Jurkat, Clone E6-1 (cell line): ENCODE data around the gene NPTX2. TPM values are rescaled to one million over a fixed set of nuclear protein-coding genes. Genes with fewer than 3 reads are reported as not detected.
"Not testable (repeated sequence)": the region's sequence is repeated elsewhere in the genome, so short reads cannot be mapped to it uniquely, and the experiment has no call there.

ENCODE experiments used
- DNase-seq: peaks from one replicate; pipeline ENCODE4 v3.0.0-alpha.2; 2011; ENCODE audit warnings: low read depth, low spot score
- H3K4me3 ChIP-seq: 2 replicates; pipeline ENCODE4 v1.5.1; 2011; ENCODE audit warnings: mild to moderate bottlenecking, low read length, control low read depth, moderate library complexity
- polyA plus RNA-seq: library from polyadenylated mRNA; unstranded; fragments of >200 nt; gene quantifications from one replicate; pipeline ENCODE4 v1.2.1, GENCODE V29; 2012; ENCODE audit warnings: missing spikeins; ENCODE audit not compliant: insufficient read length, insufficient read depth

The NPTX2 gene, protein sequence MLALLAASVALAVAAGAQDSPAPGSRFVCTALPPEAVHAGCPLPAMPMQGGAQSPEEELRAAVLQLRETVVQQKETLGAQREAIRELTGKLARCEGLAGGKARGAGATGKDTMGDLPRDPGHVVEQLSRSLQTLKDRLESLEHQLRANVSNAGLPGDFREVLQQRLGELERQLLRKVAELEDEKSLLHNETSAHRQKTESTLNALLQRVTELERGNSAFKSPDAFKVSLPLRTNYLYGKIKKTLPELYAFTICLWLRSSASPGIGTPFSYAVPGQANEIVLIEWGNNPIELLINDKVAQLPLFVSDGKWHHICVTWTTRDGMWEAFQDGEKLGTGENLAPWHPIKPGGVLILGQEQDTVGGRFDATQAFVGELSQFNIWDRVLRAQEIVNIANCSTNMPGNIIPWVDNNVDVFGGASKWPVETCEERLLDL
- not detected for polyA plus RNA-seq

DNA sequence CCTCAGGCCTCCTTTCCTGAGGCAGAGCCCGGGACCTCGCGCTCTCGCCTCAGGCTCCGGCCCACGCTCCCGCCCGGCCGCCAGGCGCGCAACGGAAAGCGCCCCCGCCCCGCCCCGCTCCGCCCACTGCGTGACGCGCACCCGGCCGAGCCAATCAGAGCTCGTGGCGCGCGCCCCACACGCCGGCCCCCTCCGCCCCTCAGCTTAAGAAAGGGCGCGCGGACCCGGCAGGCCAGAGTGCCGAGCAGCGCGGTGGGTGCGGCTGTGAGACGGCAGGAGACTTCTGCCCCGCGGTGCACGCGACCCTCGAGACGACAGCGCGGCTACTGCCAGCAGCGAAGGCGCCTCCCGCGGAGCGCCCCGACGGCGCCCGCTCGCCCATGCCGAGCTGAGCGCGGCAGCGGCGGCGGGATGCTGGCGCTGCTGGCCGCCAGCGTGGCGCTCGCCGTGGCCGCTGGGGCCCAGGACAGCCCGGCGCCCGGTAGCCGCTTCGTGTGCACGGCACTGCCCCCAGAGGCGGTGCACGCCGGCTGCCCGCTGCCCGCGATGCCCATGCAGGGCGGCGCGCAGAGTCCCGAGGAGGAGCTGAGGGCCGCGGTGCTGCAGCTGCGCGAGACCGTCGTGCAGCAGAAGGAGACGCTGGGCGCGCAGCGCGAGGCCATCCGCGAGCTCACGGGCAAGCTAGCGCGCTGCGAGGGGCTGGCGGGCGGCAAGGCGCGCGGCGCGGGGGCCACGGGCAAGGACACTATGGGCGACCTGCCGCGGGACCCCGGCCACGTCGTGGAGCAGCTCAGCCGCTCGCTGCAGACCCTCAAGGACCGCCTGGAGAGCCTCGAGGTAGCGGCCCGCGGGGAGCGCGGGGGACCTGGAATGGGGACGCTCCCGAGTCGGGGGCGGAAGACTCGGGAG is at the start of gene NPTX2:
Gene NPTX2 (plus strand): TSS at position 235 of the 909 bp plus-strand sequence. CDS start 177 bp downstream, at position 412.
- no peak for DNase-seq
- no peak within 1 kb of the TSS for H3K4me3 ChIP-seq

DNA sequence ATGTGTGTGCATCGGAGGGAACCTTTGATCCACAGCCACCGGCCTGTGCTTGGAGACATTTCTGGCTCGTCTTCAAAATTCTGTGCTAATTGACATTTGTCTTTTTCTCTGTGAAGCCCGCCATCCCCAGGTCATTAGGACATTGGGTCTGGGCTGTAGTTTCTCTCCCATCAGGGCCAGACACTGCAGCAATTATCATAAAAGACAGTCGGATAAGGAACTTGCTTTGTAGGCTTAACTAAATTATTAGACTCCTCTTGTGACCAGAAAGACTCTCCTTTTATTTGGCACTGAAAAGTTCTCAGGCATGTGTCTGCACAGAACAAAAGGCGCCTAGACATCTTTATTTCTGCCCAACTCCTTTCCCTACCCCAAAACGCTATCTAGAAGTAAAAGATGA is 49.1 kb upstream of the NPTX2 start:
- H3K4me3 ChIP-seq: no peak overlapping the region
- DNase-seq: no peak

DNA sequence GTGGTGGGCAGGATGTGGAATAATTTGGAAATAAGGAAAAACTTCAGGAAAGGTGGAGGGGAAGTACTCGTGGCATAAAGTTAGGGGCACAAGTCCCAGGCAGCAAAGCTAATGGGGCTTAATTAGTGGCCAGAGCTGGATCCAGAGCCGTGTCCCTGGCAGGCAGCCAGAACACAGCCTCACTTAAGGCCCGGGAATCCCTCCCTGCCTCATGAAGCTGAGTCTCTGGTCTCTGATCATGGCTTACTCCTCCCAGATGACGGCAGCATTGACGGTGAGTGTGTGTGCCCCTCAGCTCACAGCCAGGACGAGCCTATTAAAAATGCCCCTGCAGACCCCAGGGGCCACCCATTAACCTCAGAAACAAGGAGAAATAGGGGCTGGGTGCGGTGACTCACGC is 48.2 kb upstream of the NPTX2 start:
- DNase-seq: no peak
- H3K4me3 ChIP-seq: no peak overlapping the region

- no peak for DNase-seq
- no peak overlapping the region for H3K4me3 ChIP-seq
Observed at GRCh38 chr7:98569691-98570337, 47.3 kb upstream of the NPTX2 start.

DNA sequence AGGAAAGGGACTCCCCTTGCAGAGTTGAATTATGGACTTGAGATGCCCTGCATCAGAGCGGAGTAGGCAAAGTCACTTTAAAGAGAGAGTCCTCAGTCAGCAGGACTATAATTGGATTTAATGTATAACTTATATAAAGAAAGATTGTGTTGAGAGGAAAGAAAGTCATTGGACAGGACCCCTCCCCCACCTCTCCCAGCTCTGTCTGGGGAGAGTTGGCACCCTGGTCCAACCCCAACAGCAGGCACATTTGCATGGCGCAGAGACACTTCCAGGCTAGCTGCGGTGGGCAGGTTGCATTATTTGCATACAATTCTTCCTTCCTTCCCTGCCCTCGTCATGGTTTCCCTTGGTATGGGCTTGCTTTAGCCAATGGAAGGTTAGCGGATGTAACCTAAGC is 46.1 kb upstream of the NPTX2 start:
- no peak for DNase-seq
- H3K4me3 ChIP-seq: no peak overlapping the region

DNA sequence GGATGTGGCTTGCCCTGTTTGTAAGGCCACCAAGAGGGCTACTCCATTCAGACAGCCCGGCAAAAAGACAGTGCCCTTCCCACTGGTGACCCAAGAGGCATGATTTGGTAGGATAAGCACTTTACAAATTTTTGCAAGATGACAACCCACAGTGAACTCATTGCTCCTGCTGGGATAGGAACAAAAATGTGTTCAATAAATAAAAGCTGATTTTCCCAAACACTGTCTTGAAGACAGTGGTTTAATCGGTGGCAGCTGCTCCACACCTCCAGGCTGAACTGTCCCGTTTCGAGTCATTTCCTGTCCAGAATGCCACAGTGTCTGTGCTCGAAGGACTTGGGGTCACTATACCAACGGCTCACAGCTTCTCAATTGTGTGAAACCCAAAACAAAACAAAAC is 45.1 kb upstream of the NPTX2 start:
- H3K4me3 ChIP-seq: no peak overlapping the region
- DNase-seq: no peak

DNA sequence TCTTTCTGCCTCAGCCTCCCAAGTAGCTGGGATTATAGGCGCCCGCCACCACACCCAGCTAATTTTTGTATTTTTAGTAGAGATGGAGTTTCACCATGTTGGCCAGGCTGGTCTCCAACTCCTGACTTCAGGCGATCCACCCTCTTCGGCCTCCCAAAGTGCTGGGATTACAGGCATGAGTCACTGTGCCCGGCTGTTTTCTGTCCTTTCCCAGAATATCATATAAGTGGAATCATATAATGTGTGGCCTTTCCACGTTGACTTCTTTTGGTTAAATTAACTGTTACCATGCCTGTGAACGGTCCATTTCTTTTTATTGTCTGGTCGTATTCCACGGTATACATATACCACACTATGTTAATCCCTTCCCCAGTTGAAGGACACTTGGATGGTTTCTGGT is 44.4 kb upstream of the NPTX2 start:
- DNase-seq, H3K4me3 ChIP-seq: not testable (repeated sequence)

GRCh38 chr7:98573816-98574215 is 43.3 kb upstream of the NPTX2 start:
- no peak for DNase-seq

DNA sequence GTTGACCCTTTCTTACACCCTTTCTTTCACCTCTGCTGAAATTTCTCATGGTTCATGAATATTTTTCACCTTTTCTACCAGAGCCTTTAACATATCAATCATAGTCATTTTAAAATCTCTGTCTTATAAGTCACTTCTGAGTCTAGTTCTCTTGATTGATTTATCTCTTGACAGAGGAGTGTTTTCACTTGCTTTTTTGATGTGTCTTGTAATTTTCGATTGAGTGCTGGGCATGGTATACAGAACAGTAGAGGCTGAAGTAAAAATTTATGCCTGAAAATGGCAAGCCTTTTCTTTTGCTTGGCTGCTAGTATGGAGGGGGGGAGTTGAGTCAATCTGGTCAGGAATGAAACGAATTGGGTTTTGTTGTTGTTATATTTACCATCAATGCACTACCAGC is 41.2 kb upstream of the NPTX2 start:
- no peak overlapping the region for H3K4me3 ChIP-seq
- DNase-seq: no peak

More at GRCh38 chr7:98573816-98574215, 43.3 kb upstream of the NPTX2 start:
- H3K4me3 ChIP-seq: no peak overlapping the region

DNA sequence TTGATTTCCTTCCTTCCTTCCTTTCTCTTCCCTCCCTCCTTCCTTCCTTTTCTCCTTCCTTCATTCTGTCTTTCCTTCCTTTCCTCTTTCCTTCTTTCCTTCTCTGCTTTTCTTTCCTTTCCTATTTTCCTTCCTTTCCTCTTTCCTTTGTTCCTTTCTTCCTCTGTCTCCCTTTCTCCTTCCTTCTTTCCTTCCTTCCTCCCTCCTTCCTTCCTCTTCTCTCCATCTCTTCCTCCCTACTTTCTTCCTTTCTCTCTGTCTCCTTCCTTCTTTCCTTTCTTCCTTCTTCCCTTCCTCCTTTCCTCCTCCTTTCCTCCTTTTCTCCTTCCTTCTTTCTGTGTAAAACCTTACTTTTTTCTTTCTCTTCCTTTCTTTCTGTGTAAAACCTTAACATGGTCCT is 32.3 kb upstream of the NPTX2 start:
- no peak overlapping the region for H3K4me3 ChIP-seq
- DNase-seq: no peak

GRCh38 chr7:98591926-98592325 is 25.2 kb upstream of the NPTX2 start:
- no peak overlapping the region for H3K4me3 ChIP-seq
- DNase-seq: no peak

DNA sequence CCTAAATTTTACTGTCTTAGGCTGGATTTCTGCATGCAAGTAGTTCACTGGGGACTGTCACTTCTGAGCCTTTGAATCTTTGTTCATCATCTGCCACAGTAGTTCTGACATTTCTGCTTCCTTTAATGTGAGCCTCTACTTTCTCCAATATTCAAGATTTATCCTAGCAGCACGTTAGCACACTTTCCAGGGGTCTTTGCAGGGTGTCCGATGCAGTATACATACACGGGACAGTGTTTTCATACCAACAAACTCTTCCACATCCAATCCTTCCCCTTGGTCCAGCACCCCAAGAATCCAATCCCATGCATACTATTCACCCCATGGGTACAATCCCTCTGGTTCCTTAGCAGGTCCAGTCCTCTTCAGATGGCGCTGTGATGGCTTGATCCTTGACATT is 22.7 kb upstream of the NPTX2 start:
- H3K4me3 ChIP-seq: no peak overlapping the region
- no peak for DNase-seq

DNA sequence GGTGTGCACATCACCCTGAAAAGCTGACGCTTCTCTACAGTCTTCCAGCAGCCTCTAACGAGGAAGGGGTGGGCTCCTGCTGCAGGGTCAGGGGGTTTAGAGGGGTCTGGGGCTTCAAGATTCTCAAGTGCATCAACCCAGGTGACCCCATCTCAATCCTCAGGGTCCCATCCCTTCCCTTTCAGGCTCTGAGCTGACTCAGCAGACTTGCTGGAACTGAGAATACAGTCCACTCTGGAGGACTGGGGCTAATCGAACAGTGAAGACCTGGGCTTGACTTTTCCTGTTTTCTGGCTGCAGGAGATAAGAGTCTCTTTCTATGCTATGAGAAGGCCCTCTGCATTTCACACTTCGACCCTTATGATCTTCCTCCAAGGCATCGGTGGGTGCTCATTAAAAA is 22.3 kb upstream of the NPTX2 start:
- no peak for DNase-seq

DNA sequence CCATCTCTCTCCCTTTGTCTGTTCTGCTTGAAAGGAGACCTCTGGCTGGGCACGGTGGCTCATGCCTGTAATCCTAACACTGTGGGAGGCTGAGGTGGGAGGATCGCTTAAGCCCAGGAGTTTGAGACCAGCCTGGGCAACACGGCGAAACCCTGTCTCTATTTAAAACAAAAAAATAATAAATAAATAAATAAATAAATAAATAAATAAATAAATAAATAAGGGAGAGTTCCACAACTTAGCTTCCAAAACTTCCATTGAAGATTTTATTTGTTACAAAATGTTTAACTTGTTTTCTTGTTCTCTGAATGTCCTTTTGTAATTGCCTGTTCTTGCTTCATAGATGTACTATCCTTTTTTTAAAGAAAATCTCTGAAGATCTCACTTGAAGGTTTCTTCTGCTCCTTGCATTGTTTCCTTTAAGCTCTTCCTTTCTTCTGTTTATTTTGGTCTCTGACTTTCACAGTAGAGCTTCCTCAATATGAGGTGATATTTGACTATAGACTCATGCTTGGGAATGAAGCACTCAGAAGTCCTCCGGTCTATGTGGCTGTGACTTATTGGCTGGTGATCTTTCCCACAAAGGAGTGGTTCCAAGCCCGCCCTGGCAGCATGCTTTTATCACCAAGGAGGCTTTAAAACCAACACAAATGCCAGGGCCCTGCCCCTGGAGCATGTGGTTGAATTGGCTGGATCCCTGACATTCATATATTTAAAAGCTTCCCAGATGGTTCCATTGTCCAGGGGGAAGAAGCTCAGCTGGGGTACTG is 18.1 kb upstream of the NPTX2 start:
- H3K4me3 ChIP-seq: no peak overlapping the region
- no peak for DNase-seq

More for the DNA sequence above, 22.3 kb upstream of the NPTX2 start:
- no peak overlapping the region for H3K4me3 ChIP-seq

DNA sequence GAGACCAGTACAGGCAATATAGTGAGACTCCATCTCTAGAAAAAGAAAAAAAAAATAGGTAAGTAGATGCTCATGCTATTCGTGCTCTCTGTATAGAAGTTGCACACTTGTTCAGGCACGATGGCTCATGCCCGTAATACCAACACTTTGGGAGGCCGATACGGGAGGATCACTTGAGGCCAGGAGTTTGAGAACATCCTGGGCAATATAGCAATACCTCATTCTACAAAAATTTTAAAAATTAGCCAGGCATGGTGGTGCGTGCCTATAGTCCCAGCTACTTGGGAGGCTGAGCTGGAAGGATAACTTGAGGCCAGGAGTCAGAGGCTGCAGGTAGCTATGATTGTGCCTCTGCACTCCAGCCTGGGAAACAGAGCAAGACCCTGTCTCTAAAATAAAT is 17.2 kb upstream of the NPTX2 start:
- no peak for DNase-seq
- H3K4me3 ChIP-seq: no peak overlapping the region

DNA sequence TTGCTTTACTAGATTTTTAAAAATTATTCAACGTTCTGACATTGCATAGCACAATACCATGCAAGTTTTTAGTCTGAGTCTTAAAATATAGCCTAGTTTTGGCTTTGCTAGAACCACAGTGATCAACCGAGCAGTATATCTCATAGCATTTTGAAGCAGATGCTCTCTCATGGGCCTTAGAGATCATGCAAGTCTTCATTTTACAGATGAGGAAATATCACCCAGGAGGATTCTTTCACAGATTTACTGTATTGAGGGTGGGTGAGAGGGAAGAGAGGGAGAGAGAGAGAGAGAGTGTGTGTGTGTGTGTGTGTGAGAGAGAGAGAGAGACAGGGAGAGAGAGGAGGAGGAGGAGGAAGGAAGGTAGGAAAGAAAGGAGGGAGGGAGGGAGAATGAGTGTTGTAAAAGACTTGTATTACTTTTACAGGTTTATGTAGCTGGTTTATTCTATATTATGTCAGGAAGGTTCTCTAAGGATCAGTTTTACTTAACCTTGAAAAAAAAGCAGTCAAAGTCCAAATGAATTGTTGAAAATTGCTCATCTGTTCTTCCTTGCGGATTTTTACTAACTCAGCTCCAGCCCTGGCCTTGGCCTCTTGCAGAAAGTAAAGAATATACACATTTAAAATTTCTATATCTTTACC is 14.2 kb upstream of the NPTX2 start:
- H3K4me3 ChIP-seq: no peak overlapping the region
- no peak for DNase-seq

GRCh38 chr7:98603399-98603788 is 13.7 kb upstream of the NPTX2 start:
- no peak for DNase-seq
- no peak overlapping the region for H3K4me3 ChIP-seq

- H3K4me3 ChIP-seq: no peak overlapping the region
- DNase-seq: peak; percentile 39
Observed at GRCh38 chr7:98613601-98614425, 3.3 kb upstream of the NPTX2 start.
